GM19025 (cell line): ENCODE data around the gene MRO.

Experiments
- ATAC-seq: cut with Tn5 transposase; IDR thresholded peaks from one replicate; pipeline ENCODE4 v1.9.1; 2021; ENCODE audit warnings: mild to moderate bottlenecking, low read depth, moderate library complexity; ENCODE audit not compliant: unreplicated experiment

Gene MRO

DNA sequence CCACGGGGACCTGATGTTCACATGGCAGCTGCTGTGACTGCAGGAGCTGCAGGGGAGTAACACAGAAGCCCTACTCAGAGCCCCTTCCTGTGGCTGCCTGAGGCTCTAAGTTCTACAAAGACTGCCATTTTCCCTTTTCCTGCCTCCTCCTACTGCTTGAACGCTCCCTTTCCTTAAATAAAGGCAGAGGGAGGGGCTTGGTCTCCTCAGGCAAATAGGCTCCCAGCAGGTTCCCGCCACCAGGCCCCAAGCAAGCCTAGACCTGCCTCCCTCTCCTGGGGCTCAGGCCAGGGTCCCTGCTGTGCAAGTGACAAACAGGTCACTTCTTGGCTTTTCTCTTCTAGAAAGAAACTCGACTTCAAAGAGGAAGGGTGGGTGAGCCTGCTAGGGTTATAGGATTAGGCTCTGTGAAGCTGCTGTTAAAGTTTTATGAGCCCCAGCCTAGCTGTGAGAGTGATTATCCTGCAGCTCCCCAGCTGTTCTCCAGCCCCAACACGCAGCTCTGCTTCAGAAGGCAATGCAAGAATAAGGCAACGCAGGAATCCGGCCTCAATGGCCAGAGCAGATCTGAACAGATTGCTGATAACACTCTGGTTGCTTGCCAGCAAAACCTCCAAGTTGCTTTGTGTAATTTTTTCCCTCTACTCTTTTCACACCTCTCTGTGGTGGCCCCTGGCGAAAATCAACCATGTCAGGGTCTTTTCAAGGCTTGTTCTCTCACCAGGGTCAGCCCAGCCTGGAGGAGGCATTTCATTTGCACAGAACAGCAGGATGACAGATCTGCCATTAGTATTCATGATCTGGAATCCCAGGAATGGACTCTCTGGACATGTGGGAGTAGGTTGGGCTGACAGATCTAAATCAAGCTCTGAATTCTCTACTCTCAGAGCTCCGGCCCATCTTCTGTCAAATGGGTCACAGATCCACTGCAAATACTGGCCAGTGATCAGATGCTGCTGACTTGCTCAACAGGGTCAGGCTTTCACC is 71.3 kb downstream of the MRO start:
- no peak for ATAC-seq

DNA sequence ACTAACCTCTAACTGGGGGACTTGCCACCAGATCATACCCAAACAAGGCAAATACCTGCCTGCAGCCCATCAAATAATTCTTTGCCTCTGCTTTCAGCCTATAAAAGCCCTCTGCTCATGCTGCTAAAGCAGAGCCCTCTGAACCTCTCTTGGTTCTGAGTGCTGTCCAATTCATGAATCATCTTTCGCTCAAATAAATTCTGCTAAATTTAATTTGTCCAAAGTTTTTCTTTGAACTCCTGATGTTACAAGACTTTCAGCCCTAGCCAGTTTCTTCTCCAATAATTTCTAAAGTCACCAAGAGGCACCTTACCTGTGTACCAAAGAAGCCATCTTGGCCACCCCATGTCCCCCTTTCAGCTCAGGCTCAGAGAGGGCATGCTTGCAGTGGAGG is 72.0 kb downstream of the MRO start:
- no peak for ATAC-seq

DNA sequence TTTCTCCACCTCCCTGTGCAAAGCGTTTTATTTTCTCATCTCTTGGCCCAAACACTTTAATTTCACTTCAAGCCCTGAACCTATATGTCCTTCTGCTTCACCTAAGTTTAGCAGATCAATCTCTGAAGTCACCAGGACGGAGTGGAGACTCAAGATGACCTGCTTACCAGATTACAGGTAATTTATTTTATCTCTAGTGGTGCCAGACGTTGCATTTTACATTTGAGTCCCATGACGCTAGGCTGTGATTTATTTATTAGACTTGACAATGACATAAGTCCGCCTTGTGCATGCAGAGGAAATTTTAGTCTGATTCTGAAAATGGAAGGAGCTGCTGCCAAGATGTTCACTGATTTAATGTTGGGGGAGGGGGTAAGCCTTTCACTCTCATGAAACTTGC is 73.9 kb downstream of the MRO start:
- ATAC-seq, result no peak
